SJCRH30 (cell line): ENCODE results near the gene NCAPD3. TPM values are rescaled to one million over a fixed set of nuclear protein-coding genes. Genes with fewer than 3 reads are reported as not detected.

Source experiments
- DNase-seq, 2 experiments: peaks; one replicate each; pipeline ENCODE4 v3.0.0-alpha.2; 2015 to 2020
- H3K27ac ChIP-seq: fragments of 250-450 bp; sonication (Bioruptor Pico); 2 replicates; pipeline ENCODE4 v1.5.1; 2020; ENCODE audit warnings: mild to moderate bottlenecking, moderate library complexity
- H3K27me3 ChIP-seq: fragments of 250-450 bp; sonication (Bioruptor Pico); 2 replicates; pipeline ENCODE4 v1.5.1; 2020; ENCODE audit warnings: mild to moderate bottlenecking, moderate library complexity
- H3K36me3 ChIP-seq: fragments of 250-450 bp; sonication (Bioruptor Pico); 2 replicates; pipeline ENCODE4 v1.5.1; 2020; ENCODE audit warnings: mild to moderate bottlenecking, moderate library complexity
- H3K4me1 ChIP-seq: fragments of 250-450 bp; sonication (Bioruptor Pico); 2 replicates; pipeline ENCODE4 v1.5.1; 2020; ENCODE audit warnings: mild to moderate bottlenecking, moderate library complexity
- H3K4me3 ChIP-seq: fragments of 250-450 bp; sonication (Bioruptor Pico); 2 replicates; pipeline ENCODE4 v1.5.1; 2020; ENCODE audit warnings: mild to moderate bottlenecking, moderate library complexity
- H3K9me3 ChIP-seq: fragments of 250-450 bp; sonication (Bioruptor Pico); replicated peaks from 2 replicates; pipeline ENCODE4 v1.5.1; 2020; ENCODE audit warnings: mild to moderate bottlenecking, moderate library complexity
- total RNA-seq: library from RNA; depleted of rRNA; stranded (reverse); fragments of >200 nt; shearing (Covaris generic); gene quantifications from 2 replicates; pipeline ENCODE4 v1.2.3, GENCODE V29; 2014

NCAPD3 gene
- total RNA-seq, 1 experiment from 2014 or later = 75.7 TPM

- Histone ChIP-seq H3K4me3 (no peak overlapping the region), H3K27ac (no peak overlapping the region), H3K9me3 (no peaks in the 10 kb centered on the region), H3K4me1 (no peaks in the 10 kb centered on the region), H3K27me3 (no peaks in the 10 kb centered on the region), H3K36me3 (peaks cover 8% of the 10 kb centered on the region; the same call in 1 of the 2 replicates)
- no peak for DNase-seq
These were observed 18.6 kb upstream of the NCAPD3 start for GRCh38 chr11:134242376-134242775.

GRCh38 chr11:134240592-134240991, 16.8 kb upstream of the NCAPD3 start:
- no peak for DNase-seq
- Histone ChIP-seq H3K27ac (no peak overlapping the region), H3K9me3 (no peaks in the 10 kb centered on the region), H3K36me3 (peaks cover 8% of the 10 kb centered on the region; the same call in 1 of the 2 replicates), H3K4me1 (no peaks in the 10 kb centered on the region), H3K4me3 (no peak overlapping the region), H3K27me3 (no peaks in the 10 kb centered on the region)

GRCh38 chr11:134238956-134239355, 15.2 kb upstream of the NCAPD3 start:
- Histone ChIP-seq H3K4me1 (no peaks in the 10 kb centered on the region), H3K27me3 (no peaks in the 10 kb centered on the region), H3K36me3 (peaks cover 8% of the 10 kb centered on the region; the same call in 1 of the 2 replicates), H3K4me3 (no peak overlapping the region), H3K9me3 (no peaks in the 10 kb centered on the region), H3K27ac (no peak overlapping the region)
- no peak for DNase-seq

DNA sequence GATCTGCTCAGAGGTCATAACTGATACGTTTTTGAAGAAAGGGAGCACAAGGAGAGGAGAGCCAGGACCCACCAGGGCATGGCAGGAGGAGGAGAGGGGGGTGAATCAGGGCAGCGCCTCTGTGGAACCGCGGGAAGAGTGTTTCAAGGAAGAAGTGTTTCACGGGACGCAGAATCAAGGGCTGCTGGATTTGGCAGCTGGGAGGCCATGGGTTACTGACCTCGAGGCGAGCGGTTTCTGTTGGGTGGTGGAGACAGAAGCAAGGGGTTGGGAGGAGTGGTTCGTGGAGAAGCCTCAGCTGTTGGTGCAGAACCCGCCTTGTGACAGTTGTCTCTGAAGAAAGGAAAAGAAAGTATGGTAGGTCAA, 13.8 kb upstream of the NCAPD3 start:
- no peaks in the 10 kb centered on the region for H3K9me3 ChIP-seq
- H3K27ac ChIP-seq = no peak overlapping the region
- no peaks in the 10 kb centered on the region for H3K4me1 ChIP-seq
- no peaks in the 10 kb centered on the region; the same call in 1 of the 2 replicates for H3K36me3 ChIP-seq
- DNase-seq = no peak
- H3K27me3 ChIP-seq = no peaks in the 10 kb centered on the region
- no peak overlapping the region for H3K4me3 ChIP-seq

DNA sequence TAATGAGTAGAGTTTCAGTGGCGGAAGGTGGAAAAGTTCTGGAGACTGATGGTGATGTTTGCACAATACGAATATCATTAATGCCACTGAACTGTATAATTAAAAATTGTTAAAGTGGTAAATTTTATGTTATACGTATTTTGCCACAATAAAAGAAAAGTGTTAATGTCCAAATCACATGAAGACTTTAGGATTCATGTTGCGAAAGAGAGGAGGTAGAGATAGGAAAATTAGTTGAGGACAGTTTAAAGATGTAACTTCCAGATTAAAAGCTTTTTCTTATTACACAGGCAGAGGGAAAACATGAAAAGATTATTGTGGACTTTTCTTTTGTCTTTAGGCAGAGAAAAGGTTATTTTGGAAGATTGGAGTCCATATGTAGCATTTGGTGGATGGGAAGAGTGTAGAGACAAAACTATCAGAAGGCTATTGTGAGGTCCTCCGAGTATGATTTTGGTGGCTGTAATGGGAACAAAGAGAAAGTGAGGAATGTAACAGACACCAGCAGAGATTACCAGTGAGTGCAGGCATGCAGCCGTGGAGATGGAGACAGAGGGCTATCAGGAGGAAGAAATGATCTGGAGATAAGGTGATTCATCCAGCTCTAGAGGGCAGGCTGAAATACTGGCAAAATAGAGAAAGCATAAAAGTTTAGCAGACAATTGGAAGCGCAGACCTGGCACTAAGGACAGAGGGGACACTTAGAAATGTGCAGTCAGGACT, 13.2 kb upstream of the NCAPD3 start:
- no peak for DNase-seq
- H3K4me1 ChIP-seq = no peaks in the 10 kb centered on the region
- no peak overlapping the region for H3K27ac ChIP-seq
- H3K36me3 ChIP-seq = no peaks in the 10 kb centered on the region; the same call in 1 of the 2 replicates
- no peak overlapping the region for H3K4me3 ChIP-seq
- H3K9me3 ChIP-seq = no peaks in the 10 kb centered on the region
- no peaks in the 10 kb centered on the region for H3K27me3 ChIP-seq

DNA sequence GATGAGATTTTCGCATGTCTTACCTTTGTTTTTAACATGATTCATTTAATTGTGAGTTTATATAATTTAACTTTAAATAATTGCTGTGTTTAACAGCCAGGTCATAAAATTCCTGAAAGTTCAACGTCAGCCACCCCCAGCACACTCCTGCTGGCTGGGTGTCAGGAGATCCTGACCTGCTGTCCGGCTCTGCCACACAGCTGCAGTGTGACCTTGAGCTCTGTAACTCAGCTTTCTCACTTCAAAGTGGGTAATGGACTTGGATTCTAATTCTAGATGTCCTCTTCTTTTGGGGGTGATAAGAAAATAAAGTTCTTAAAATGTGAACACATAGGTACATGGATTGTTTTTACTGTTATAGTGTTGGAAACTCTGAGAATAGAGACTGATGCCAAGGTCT, 11.6 kb upstream of the NCAPD3 start:
- H3K4me1 ChIP-seq = peaks cover under 1% of the 10 kb centered on the region; the same call in 1 of the 2 replicates
- no peak for DNase-seq
- H3K27me3 ChIP-seq = no peaks in the 10 kb centered on the region
- H3K4me3 ChIP-seq = no peak overlapping the region
- H3K27ac ChIP-seq = no peak overlapping the region
- no peaks in the 10 kb centered on the region for H3K9me3 ChIP-seq
- H3K36me3 ChIP-seq = no peaks in the 10 kb centered on the region; the same call in 1 of the 2 replicates

DNA sequence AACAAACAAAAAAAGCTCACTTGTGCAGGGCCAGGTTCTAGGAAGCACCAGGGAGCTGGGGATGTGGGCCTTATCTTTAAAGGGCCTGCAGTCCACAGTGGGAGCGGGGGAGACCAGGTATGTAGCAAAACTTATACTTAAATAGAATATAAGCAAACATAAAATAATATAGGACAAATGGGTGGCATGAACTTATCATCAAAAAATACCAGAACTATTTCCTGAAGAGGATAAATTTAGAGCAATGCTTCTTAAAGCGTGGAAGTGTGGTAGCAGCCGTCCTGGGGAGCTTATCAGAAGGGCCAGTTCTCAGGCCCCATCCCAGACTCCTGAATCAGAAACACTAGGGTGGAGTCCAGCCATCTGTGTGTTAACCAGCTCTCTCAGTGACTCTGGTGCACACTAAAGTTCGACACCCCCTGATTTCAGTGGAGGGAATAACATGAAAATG, 10.0 kb upstream of the NCAPD3 start:
- peaks cover 8% of the 10 kb centered on the region; the same call in 1 of the 2 replicates for H3K4me1 ChIP-seq

DNA sequence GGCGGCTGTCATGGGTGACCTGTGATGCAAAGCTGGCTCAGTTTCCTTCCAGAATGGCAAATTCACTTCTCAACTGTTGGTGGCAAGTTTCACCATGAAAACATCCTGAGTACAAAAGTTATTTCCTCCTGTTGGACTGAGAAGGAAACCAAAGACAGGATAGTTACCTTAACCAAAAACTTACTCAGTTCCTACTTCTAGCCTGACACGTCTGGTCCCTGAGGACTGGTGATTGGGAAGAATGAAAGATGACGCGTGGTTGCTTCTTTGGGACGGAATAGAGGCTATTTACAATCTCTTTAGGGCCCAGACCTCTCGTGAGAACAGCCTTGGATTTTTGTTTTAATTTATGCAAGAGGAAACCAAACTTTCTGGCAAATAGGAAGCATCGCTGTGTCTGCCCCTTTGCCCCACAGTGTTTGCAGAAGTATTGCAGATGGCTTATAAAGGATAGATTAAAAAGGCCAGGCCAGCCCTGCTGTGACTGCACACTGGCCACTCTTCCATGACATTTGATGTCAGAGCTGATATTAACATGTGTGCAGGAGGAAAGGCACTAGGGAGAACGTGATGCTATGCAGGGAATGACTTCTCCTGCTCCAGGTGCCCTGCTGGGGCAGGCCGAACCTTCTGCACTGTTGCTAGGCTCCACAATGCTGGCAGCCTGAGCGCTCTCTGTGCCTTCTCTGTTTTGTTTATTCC, 8.3 kb upstream of the NCAPD3 start:
- no peak for DNase-seq
- Histone ChIP-seq H3K4me3 (no peak overlapping the region), H3K9me3 (no peaks in the 10 kb centered on the region), H3K36me3 (no peaks in the 10 kb centered on the region), H3K4me1 (peaks cover 8% of the 10 kb centered on the region; the same call in 1 of the 2 replicates), H3K27ac (no peak overlapping the region), H3K27me3 (no peaks in the 10 kb centered on the region)

More for the DNA sequence above, 10.0 kb upstream of the NCAPD3 start:
- H3K27ac ChIP-seq = no peak overlapping the region
- no peak for DNase-seq
- H3K36me3 ChIP-seq = no peaks in the 10 kb centered on the region
- no peak overlapping the region for H3K4me3 ChIP-seq
- H3K9me3 ChIP-seq = no peaks in the 10 kb centered on the region
- H3K27me3 ChIP-seq = no peaks in the 10 kb centered on the region

- Histone ChIP-seq H3K9me3 (no peaks in the 10 kb centered on the region), H3K4me3 (no peak overlapping the region), H3K27ac (no peak overlapping the region), H3K27me3 (no peaks in the 10 kb centered on the region), H3K4me1 (peaks cover 12% of the 10 kb centered on the region), H3K36me3 (no peaks in the 10 kb centered on the region)
- DNase-seq = no peak
These were observed 6.6 kb upstream of the NCAPD3 start for GRCh38 chr11:134230339-134230738.

GRCh38 chr11:134229126-134229790, 5.5 kb upstream of the NCAPD3 start:
- DNase-seq = no peak
- Histone ChIP-seq H3K4me1 (peaks cover 12% of the 10 kb centered on the region), H3K36me3 (no peaks in the 10 kb centered on the region), H3K9me3 (no peaks in the 10 kb centered on the region), H3K27me3 (no peaks in the 10 kb centered on the region), H3K4me3 (no peak overlapping the region), H3K27ac (no peak overlapping the region)

DNA sequence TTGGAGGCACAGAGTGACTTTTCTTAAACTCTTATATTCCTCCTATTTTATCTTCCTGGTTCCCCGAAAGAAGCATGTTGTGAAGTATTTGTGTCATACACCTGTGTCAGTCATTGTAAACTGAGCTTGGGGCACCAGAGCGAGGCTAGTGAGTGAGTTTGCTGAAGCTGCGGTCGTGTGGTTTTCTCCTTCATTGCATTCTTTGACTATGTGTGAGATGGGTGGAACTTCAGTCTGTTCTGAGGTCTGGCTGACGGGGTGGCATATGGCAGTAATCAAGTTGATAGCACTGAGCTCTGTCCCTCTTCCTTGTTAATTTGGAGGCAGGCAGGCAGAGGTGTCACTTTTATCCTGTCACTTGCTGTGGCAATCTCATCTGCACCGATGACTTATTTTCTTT, 4.9 kb upstream of the NCAPD3 start:
- DNase-seq = no peak
- H3K9me3 ChIP-seq = no peaks in the 10 kb centered on the region
- no peak overlapping the region for H3K27ac ChIP-seq
- H3K4me3 ChIP-seq = no peak overlapping the region
- H3K36me3 ChIP-seq = no peaks in the 10 kb centered on the region
- no peaks in the 10 kb centered on the region for H3K27me3 ChIP-seq
- peaks cover 12% of the 10 kb centered on the region for H3K4me1 ChIP-seq

DNA sequence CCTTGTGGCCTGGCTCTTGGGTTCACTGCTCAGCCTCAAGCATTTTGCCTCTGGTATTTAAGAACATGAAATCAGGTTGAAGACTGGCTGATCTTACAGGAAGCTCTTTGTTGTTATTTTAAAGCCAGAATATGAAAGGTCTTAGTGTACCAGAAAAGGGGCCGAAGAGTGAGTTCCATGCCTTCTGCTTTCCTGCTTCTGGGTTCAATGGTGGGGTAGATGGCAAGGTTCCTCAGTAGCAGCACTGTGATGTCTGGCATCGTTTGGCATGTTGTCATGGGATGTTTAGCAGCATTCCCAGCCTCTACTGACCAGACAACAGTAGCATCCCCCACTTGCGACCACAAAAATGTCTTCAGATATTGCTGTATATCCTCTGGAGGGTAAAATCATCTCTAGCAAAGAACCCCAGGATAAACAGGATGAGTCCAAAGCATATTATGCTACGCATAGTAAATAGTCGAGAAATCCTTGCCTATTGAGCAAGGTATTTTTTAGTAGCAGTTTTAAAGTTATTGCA, 3.1 kb upstream of the NCAPD3 start:
- no peak for DNase-seq
- Histone ChIP-seq H3K27me3 (no peaks in the 10 kb centered on the region), H3K9me3 (no peaks in the 10 kb centered on the region), H3K36me3 (peaks cover 2% of the 10 kb centered on the region; the same call in 1 of the 2 replicates), H3K27ac (no peak overlapping the region), H3K4me1 (peaks cover 12% of the 10 kb centered on the region), H3K4me3 (no peak overlapping the region)

GRCh38 chr11:134224710-134225664, 1.2 kb upstream of the NCAPD3 start:
- H3K27ac ChIP-seq = peak overlapping the region; percentile 17
- peaks cover 7% of the 10 kb centered on the region for H3K4me1 ChIP-seq
- H3K36me3 ChIP-seq = peaks cover 10% of the 10 kb centered on the region
- peak; percentile 38 to 44 for DNase-seq
- no peaks in the 10 kb centered on the region for H3K9me3 ChIP-seq
- no peaks in the 10 kb centered on the region for H3K27me3 ChIP-seq
- peak overlapping the region; percentile 82 for H3K4me3 ChIP-seq

DNA sequence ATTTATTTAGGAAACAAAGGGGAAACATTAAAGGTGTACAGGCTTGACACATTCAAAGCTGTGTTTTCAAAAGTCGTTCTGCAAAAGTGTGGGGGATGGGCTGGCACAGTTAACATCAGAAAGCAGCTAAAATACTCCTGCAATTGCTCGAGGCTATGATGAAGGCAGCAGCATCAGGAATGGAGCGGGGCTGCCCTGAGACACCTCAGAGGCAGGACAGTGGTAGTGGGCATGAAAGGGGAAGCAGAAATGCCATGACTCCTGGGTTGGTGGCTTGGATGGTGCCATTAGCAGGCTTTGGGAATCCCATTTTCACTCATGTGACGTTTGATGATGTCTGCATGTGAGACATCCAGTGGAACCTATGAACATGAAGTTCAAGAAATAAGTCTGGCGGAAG, 646 bp downstream of the NCAPD3 start:
- Histone ChIP-seq H3K4me1 (peaks cover 3% of the 10 kb centered on the region; the same call in 1 of the 2 replicates), H3K9me3 (no peaks in the 10 kb centered on the region), H3K27me3 (no peaks in the 10 kb centered on the region), H3K36me3 (peaks cover 27% of the 10 kb centered on the region), H3K4me3 (peak overlapping the region; percentile 82), H3K27ac (peak overlapping the region; percentile 95)
- DNase-seq = peak in 1 of 2 experiments; percentile 27
